Karpas-422 (cell line): ENCODE data around the gene STARD7. TPM values are rescaled to one million over a fixed set of nuclear protein-coding genes. Genes with fewer than 3 reads are reported as not detected.

ENCODE experiments used
- DNase-seq: peaks from one replicate; pipeline ENCODE4 v3.0.0-alpha.2; 2015
- H2AFZ ChIP-seq: fragments of 200-600 bp; sonication (generic); 2 replicates; pipeline ENCODE4 v1.6.1; 2014; ENCODE audit warnings: antibody characterized with exemption, low read length, mixed read lengths
- H3K27ac ChIP-seq: fragments of 200-600 bp; sonication (generic); 2 replicates; pipeline ENCODE4 v1.5.1; 2014; ENCODE audit warnings: mild to moderate bottlenecking, low read length, moderate library complexity
- H3K27me3 ChIP-seq: fragments of 200-600 bp; sonication (generic); 2 replicates; pipeline ENCODE4 v1.6.1; 2014; ENCODE audit warnings: low read length, mixed read lengths
- H3K36me3 ChIP-seq: fragments of 200-600 bp; sonication (generic); 2 replicates; pipeline ENCODE4 v1.6.1; 2014; ENCODE audit warnings: low read length, mixed read lengths; ENCODE audit not compliant: insufficient read depth
- H3K4me1 ChIP-seq: fragments of 200-600 bp; sonication (generic); 2 replicates; pipeline ENCODE4 v1.6.1; 2014; ENCODE audit warnings: mild to moderate bottlenecking, low read length, mixed read lengths
- H3K4me2 ChIP-seq: fragments of 200-600 bp; sonication (generic); 2 replicates; pipeline ENCODE4 v1.6.1; 2014; ENCODE audit warnings: low read length, low read depth, mild to moderate bottlenecking; ENCODE audit not compliant: poor library complexity, severe bottlenecking
- H3K4me3 ChIP-seq: fragments of 200-600 bp; sonication (generic); 2 replicates; pipeline ENCODE4 v1.5.1; 2014; ENCODE audit warnings: mild to moderate bottlenecking, antibody characterized with exemption, low read length, mixed read lengths
- H3K79me2 ChIP-seq: fragments of 200-600 bp; sonication (generic); 2 replicates; pipeline ENCODE4 v1.6.1; 2014; ENCODE audit warnings: mild to moderate bottlenecking, low read length, mixed read lengths
- H3K9ac ChIP-seq: fragments of 200-600 bp; sonication (generic); 2 replicates; pipeline ENCODE4 v1.6.0; 2014; ENCODE audit warnings: low read length
- H3K9me2 ChIP-seq: fragments of 200-600 bp; sonication (generic), shearing (Covaris generic); replicated peaks from 2 replicates; pipeline ENCODE4 v1.6.0; 2014; ENCODE audit warnings: mild to moderate bottlenecking, low read length, moderate library complexity; ENCODE audit not compliant: insufficient read depth
- H3K9me3 ChIP-seq: fragments of 300-700, 200-600 bp; sonication (generic); 2 replicates; pipeline ENCODE4 v1.6.1; 2014; ENCODE audit warnings: low read length, mixed read lengths
- H4K20me1 ChIP-seq: fragments of 200-600 bp; sonication (generic); 2 replicates; pipeline ENCODE4 v1.6.1; 2014; ENCODE audit warnings: mild to moderate bottlenecking, antibody characterized with exemption, low read length, low read depth; ENCODE audit not compliant: insufficient read depth
- total RNA-seq: library from RNA; depleted of rRNA; stranded (reverse); fragments of >200 nt; shearing (Covaris generic); gene quantifications from 2 replicates; pipeline ENCODE4 v1.2.3, GENCODE V29; 2014; ENCODE audit warnings: low replicate concordance

The STARD7 gene
- total RNA-seq, 1 experiment from 2014 or later = 167 TPM

DNA sequence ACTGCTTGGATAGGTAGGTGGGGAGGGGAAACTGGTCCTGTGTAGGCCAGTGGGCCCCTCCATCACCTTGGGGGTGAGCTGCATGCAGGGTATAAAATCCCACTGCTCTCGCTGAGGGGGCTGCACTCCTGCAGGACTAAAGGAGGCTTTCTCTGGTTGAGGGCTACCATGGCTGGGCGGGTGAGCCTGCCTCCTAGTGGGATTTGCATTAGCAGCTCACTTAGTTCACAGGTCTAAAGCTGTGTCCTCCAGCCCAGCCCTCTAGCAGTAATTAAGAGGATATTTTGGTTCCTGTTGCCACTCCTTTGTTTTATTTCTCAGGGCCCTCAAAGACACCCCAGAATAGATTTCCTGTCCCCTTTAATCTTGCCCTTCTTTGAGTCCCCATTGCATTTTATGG lies 32.6 kb upstream of the STARD7 start:
- peak overlapping the region; percentile 86 for H3K27ac ChIP-seq
- H3K4me2 ChIP-seq = peak overlapping the region; percentile 61
- H4K20me1 ChIP-seq = no peaks in the 10 kb centered on the region
- no peaks in the 10 kb centered on the region for H3K9me3 ChIP-seq
- H3K79me2 ChIP-seq = no peaks in the 10 kb centered on the region
- H3K4me1 ChIP-seq = peaks cover 27% of the 10 kb centered on the region
- H3K4me3 ChIP-seq = peak overlapping the region; percentile 13; the same call in 1 of the 2 replicates
- no peaks in the 10 kb centered on the region for H3K36me3 ChIP-seq
- H3K9me2 ChIP-seq = no peaks in the 10 kb centered on the region
- H2AFZ ChIP-seq = no peak overlapping the region
- no peaks in the 10 kb centered on the region for H3K27me3 ChIP-seq
- peak overlapping the region; percentile 65 for H3K9ac ChIP-seq
- peak; percentile 80 for DNase-seq

DNA sequence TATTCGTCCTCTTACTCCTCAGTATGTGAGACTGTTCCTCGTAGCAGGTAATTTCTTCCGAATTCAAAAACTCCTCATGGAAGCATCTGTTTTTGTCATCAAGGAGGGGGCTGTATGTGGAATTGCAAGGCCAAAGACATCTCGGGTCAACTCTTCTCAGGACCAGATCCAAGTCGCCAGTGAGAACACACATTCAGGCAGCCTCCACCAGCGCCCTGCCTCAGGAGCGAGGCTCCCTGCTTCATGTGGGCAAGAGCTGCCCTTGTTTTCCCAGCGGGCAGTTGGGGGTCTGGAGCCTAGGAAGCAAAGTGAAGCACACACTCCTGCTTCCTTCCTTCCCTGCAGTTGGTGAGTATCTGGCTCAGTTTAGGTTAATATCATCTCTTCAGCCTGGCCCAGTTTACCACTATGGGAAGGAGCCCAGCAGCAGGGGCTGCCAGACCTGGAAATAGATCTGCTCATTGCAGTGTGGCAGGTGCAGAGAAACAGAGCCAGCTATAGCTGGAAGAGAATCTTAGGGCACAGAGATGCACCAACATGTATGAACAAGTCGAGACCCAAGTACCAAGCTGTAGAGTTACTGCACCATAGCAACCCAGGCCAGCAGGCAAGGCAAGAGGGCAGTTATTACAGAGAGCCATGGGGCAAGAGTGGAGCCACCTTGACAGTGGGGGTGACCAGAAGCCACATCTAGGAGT lies 31.9 kb upstream of the STARD7 start:
- Histone ChIP-seq H3K4me2 (peak overlapping the region; percentile 61), H3K9me2 (no peaks in the 10 kb centered on the region), H3K9me3 (no peaks in the 10 kb centered on the region), H3K79me2 (no peaks in the 10 kb centered on the region), H3K4me1 (peaks cover 27% of the 10 kb centered on the region), H4K20me1 (no peaks in the 10 kb centered on the region), H2AFZ (no peak overlapping the region), H3K27ac (peak overlapping the region; percentile 86), H3K4me3 (peak overlapping the region; percentile 13; the same call in 1 of the 2 replicates), H3K9ac (peak overlapping the region; percentile 43), H3K27me3 (no peaks in the 10 kb centered on the region), H3K36me3 (no peaks in the 10 kb centered on the region)
- no peak for DNase-seq

DNA sequence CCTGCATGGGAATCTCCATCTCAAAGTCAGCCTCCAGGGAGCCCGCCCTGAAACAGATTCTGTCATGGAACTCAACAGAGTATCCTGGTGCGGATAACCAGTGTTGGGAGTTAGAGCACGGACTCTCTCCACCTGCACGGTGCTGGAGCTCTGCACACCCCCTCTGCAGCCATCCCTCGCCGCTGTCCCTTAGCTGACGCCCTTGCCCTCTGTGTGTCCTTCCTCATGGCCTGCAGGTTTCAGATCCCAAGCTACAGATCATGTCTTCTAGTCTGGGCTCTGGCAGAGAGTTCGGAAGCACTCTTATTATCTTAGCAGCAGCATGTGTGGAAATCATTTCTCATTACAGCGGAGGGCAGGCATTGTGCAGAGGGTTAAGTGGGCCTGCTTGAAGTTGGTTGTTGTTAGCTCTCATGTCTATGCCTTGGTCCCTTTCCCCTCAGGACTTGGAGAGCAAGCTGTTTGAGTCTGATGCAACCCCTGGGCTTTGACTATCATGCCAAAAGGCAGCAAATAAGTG lies 31.2 kb upstream of the STARD7 start:
- Histone ChIP-seq H3K9me2 (no peaks in the 10 kb centered on the region), H3K27ac (peak overlapping the region; percentile 86; the same call in 1 of the 2 replicates), H3K9ac (no peak overlapping the region), H2AFZ (no peak overlapping the region), H3K4me3 (no peak overlapping the region), H3K9me3 (no peaks in the 10 kb centered on the region), H3K36me3 (no peaks in the 10 kb centered on the region), H3K79me2 (no peaks in the 10 kb centered on the region), H3K4me2 (no peak overlapping the region), H4K20me1 (no peaks in the 10 kb centered on the region), H3K4me1 (peaks cover 27% of the 10 kb centered on the region), H3K27me3 (no peaks in the 10 kb centered on the region)
- DNase-seq = no peak

DNA sequence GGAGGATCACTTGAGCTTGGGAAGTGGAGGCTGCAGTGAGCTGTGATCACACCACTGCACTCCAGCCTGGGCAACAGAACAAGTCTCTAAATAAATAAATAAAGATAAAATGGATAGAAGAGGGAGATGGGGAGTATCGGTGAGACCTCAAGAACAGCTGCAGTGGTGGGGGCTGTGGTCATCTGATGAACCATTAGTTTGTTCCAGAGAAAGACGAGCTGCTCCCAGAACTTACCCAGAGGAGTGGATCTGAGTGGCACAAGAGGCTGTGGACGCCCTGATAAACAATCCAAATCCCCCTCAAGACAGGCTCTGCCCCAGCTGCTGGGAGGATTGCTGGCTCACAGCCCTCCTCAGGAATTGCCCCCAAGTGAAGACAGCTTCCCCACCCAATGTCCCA lies 30.5 kb upstream of the STARD7 start:
- Histone ChIP-seq H3K36me3 (no peaks in the 10 kb centered on the region), H4K20me1 (no peaks in the 10 kb centered on the region), H3K79me2 (no peaks in the 10 kb centered on the region), H3K4me3 (no peak overlapping the region), H3K27me3 (no peaks in the 10 kb centered on the region), H3K4me2 (no peak overlapping the region), H3K9me2 (no peaks in the 10 kb centered on the region), H2AFZ (no peak overlapping the region), H3K4me1 (peaks cover 33% of the 10 kb centered on the region), H3K27ac (no peak overlapping the region), H3K9ac (no peak overlapping the region), H3K9me3 (no peaks in the 10 kb centered on the region)
- no peak for DNase-seq

DNA sequence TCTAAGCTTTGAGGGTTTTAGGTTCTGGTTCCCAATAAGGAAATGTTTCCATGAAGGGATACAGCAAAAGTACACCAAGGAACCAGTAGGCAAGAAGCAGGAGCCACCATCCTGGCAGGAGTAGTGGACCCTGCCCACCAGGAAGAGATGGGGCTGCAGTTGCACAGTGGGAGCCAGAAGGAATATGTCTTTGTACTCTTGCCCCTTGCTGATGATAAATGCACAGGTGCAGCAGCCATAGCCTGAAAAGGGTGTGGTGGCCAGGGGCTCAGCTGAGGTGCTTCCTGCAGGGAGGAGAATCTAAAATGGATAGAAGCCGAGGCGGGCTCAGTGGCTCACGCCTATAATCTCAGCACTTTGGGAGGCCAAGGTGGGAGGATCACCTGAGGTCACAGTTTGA lies 29.6 kb upstream of the STARD7 start:
- Histone ChIP-seq H3K4me1 (peaks cover 41% of the 10 kb centered on the region), H3K79me2 (0 out of 2 replicates have a peak, but pooled peaks cover 3% of the 10 kb centered on the region), H2AFZ (no peak overlapping the region), H3K27me3 (no peaks in the 10 kb centered on the region), H4K20me1 (no peaks in the 10 kb centered on the region), H3K27ac (no peak overlapping the region), H3K4me2 (no peak overlapping the region), H3K9me3 (no peaks in the 10 kb centered on the region), H3K9me2 (no peaks in the 10 kb centered on the region), H3K4me3 (no peak overlapping the region), H3K36me3 (no peaks in the 10 kb centered on the region), H3K9ac (no peak overlapping the region)
- DNase-seq = no peak

DNA sequence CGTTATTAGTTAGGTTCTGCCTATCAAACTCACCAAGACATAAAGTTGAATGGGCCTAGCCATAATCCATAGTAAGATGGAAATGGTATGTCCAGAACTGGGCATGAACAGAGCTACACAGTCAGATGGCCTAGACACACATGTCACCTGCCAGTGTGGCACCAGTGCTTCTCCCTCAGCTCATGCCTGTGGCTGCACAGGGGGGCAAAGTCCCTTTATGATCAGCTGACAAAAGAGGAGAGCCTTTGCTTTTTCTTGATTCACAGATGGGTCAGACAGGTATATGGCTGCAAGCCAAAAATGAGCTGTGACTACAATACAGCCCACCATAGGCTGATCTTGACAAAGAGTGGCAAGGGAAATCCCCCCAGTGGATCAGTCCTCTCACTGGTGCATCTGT lies 28.3 kb upstream of the STARD7 start:
- no peak overlapping the region for H3K9ac ChIP-seq
- no peak overlapping the region for H3K4me3 ChIP-seq
- no peak overlapping the region for H2AFZ ChIP-seq
- no peak overlapping the region for H3K27ac ChIP-seq
- H3K36me3 ChIP-seq = no peaks in the 10 kb centered on the region
- H3K4me2 ChIP-seq = no peak overlapping the region
- no peaks in the 10 kb centered on the region for H3K9me2 ChIP-seq
- no peak for DNase-seq
- peaks cover 37% of the 10 kb centered on the region for H3K4me1 ChIP-seq
- no peaks in the 10 kb centered on the region for H4K20me1 ChIP-seq
- 0 out of 2 replicates have a peak, but pooled peaks cover 3% of the 10 kb centered on the region for H3K79me2 ChIP-seq
- H3K27me3 ChIP-seq = no peaks in the 10 kb centered on the region
- H3K9me3 ChIP-seq = no peaks in the 10 kb centered on the region

DNA sequence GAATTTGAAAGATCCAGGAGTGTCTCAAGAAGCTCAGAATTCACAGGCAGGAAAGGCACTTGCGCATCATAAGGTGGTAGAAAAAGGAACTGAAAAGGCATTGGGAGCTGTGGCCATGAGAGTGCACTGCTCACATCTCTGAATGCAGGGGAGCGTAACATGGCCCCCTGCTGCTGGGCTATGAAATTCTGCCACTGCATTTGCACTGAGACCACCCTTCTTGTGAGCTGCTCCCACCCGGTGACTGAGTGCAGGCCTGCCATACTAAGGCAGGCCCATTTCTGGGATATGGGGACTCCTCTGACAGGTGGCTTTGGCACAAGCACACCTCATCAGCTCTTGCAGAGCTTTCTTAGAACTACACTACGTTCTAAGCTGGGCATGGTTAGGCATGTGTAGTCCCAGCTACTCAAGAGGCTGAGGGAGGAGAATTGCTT lies 25.3 kb upstream of the STARD7 start:
- Histone ChIP-seq H3K9me3 (no peaks in the 10 kb centered on the region), H4K20me1 (no peaks in the 10 kb centered on the region), H3K79me2 (peaks cover 13% of the 10 kb centered on the region), H3K4me3 (no peak overlapping the region), H3K27ac (peak overlapping the region; percentile 57), H2AFZ (peak overlapping the region; percentile 12; the same call in 1 of the 2 replicates), H3K36me3 (no peaks in the 10 kb centered on the region), H3K27me3 (no peaks in the 10 kb centered on the region), H3K9me2 (no peaks in the 10 kb centered on the region), H3K4me1 (peaks cover 21% of the 10 kb centered on the region), H3K4me2 (peak overlapping the region; percentile 16), H3K9ac (peak overlapping the region; percentile 26; the same call in 1 of the 2 replicates)
- DNase-seq = peak; percentile 65

DNA sequence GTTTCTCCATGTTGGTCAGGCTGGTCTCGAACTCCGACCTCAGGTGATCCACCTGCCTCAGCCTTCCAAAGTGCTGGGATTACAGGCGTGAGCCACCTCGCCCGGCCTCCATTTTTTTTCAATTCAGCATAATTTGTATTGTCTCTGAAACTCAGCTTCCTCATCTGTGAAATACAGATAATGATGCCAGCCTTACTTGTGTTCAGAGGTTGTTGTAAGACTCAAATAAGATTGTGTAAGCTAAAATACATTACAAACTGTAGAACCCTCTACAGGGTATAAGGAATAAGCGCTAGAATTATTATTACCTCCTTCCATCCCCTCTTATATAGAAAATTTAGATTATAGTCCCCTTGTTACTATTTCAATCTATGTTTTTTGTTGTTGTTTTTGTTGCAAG lies 24.8 kb upstream of the STARD7 start:
- no peak for DNase-seq
- no peaks in the 10 kb centered on the region for H3K9me2 ChIP-seq
- peaks cover 24% of the 10 kb centered on the region for H3K4me1 ChIP-seq
- no peak overlapping the region; the same call in 1 of the 2 replicates for H2AFZ ChIP-seq
- H4K20me1 ChIP-seq = no peaks in the 10 kb centered on the region
- H3K27me3 ChIP-seq = no peaks in the 10 kb centered on the region
- 0 out of 2 replicates have a peak overlapping the region, but pooled peaks have one; percentile 26 for H3K9ac ChIP-seq
- no peaks in the 10 kb centered on the region for H3K36me3 ChIP-seq
- H3K79me2 ChIP-seq = peaks cover 18% of the 10 kb centered on the region
- H3K9me3 ChIP-seq = no peaks in the 10 kb centered on the region
- no peak overlapping the region for H3K4me3 ChIP-seq
- H3K27ac ChIP-seq = peak overlapping the region; percentile 57
- peak overlapping the region; percentile 16 for H3K4me2 ChIP-seq
